Measurements from ENCODE around the gene HS2ST1.

The HS2ST1 gene

GRCh38 chr1:86913399-86913895, 988 bp upstream of the HS2ST1 start:
- H3K4me3 ChIP-seq (replicated peaks; ENCODE audit: insufficient read depth, low read length), result peak overlapping the region; percentile 99
- H3K27ac ChIP-seq (replicated peaks), result peak overlapping the region; percentile 95
- H3K27me3 ChIP-seq (ENCODE audit: insufficient read depth, poor library complexity, severe bottlenecking), result no peaks in the 10 kb centered on the region
- no peak for TF ChIP-seq REST (IDR thresholded peaks at IDR 0.05; ENCODE audit: insufficient replicate concordance, low read depth)
- no peak for TF ChIP-seq CTCF (IDR thresholded peaks at IDR 0.05; ENCODE audit: insufficient read depth, low read length)
- no peak for TF ChIP-seq GABPA (IDR thresholded peaks at IDR 0.05; ENCODE audit: low read depth)
- peak; percentile 43; the same call in 1 of the 2 replicates for TF ChIP-seq SPI1 (IDR thresholded peaks at IDR 0.05; ENCODE audit: borderline replicate concordance, low read depth)
- no peak for TF ChIP-seq POLR2AphosphoS5 (IDR thresholded peaks at IDR 0.05; ENCODE audit: low read depth)
- peak; percentile 36 for DNase-seq (ENCODE audit: low read depth in 1 of 2, low spot score in 1 of 2)

- H3K4me3 ChIP-seq (replicated peaks; ENCODE audit: insufficient read depth, low read length), result peak within 1 kb of the TSS; percentile 99
- peak; percentile 87; the same call in 1 of the 2 replicates for TF ChIP-seq POLR2AphosphoS5 (IDR thresholded peaks at IDR 0.05; ENCODE audit: low read depth)
- no peak for TF ChIP-seq CTCF (IDR thresholded peaks at IDR 0.05; ENCODE audit: insufficient read depth, low read length)
- TF ChIP-seq SPI1 (IDR thresholded peaks at IDR 0.05; ENCODE audit: borderline replicate concordance, low read depth), result no peak; the same call in 1 of the 2 replicates
- TF ChIP-seq GABPA (IDR thresholded peaks at IDR 0.05; ENCODE audit: low read depth), result no peak
- peak; percentile 82 for TF ChIP-seq REST (IDR thresholded peaks at IDR 0.05; ENCODE audit: insufficient replicate concordance, low read depth)
- DNase-seq (ENCODE audit: low read depth in 1 of 2, low spot score in 1 of 2), result peak; percentile 99
- no peaks in the 10 kb centered on the region for H3K27me3 ChIP-seq (ENCODE audit: insufficient read depth, poor library complexity, severe bottlenecking)
- H3K27ac ChIP-seq (replicated peaks), result peak within 1 kb of the TSS; percentile 95
Observed at GRCh38 chr1:86913896-86914600, 387 bp upstream of the HS2ST1 start, which contains the start of gene SELENOF. Gene SELENOF (minus strand): TSS chr1:86914126. CDS start chr1:86914111, 15 bp downstream.

- no peaks in the 10 kb centered on the region for H3K27me3 ChIP-seq (ENCODE audit: insufficient read depth, poor library complexity, severe bottlenecking)
- peak overlapping the region; percentile 88 for H3K4me3 ChIP-seq (replicated peaks; ENCODE audit: insufficient read depth, low read length)
- DNase-seq (ENCODE audit: low read depth in 1 of 2, low spot score in 1 of 2), result peak in 1 of 2 experiments; percentile 58
- no peak for TF ChIP-seq SPI1 (IDR thresholded peaks at IDR 0.05; ENCODE audit: borderline replicate concordance, low read depth)
- no peak for TF ChIP-seq GABPA (IDR thresholded peaks at IDR 0.05; ENCODE audit: low read depth)
- TF ChIP-seq REST (IDR thresholded peaks at IDR 0.05; ENCODE audit: insufficient replicate concordance, low read depth), result no peak
- TF ChIP-seq POLR2AphosphoS5 (IDR thresholded peaks at IDR 0.05; ENCODE audit: low read depth), result no peak
- no peak for TF ChIP-seq CTCF (IDR thresholded peaks at IDR 0.05; ENCODE audit: insufficient read depth, low read length)
- peak overlapping the region; percentile 84 for H3K27ac ChIP-seq (replicated peaks)
Observed at GRCh38 chr1:86914998-86915736, 732 bp downstream of the HS2ST1 start.

All from HL-60 (cell line).